Spleen (tissue), 7 donors: ENCODE data around the gene CLASP1.

Source experiments
- CTCF ChIP-seq, 11 experiments: fragments of 200-600 bp in 7 of 11; fragments of 450-650 bp in 4 of 11; sonication (generic) in 4 of 11; IDR thresholded peaks in 8 of 11; conservative IDR thresholded peaks in 3 of 11; 1 replicate in 7 of 11; 2 replicates in 4 of 11; pipeline versions ENCODE4 v1.4.0 to v1.8.0; 2016 to 2021; ENCODE audit warnings: antibody characterized with exemption in 11 of 11, inconsistent platforms in 4 of 11, mild to moderate bottlenecking in 1 of 11
- POLR2A ChIP-seq, 3 donors: fragments of 450-650 bp; IDR thresholded peaks; one replicate each; pipeline ENCODE4 v1.5.1; 2017; ENCODE audit warnings: antibody characterized with exemption in 3 of 3, mild to moderate bottlenecking in 1 of 3
- donor health status: DM: no; HTN: no; CAD: no; lungs with moderate emphysema.
- donor health status: DM: no; HTN: no; CAD: no.
- donor health status: DM: no; HTN: no; CAD: no.

GRCh38 chr2:121346407-121346806 is 302.9 kb downstream of the CLASP1 start:
- TF ChIP-seq CTCF (IDR thresholded peaks at IDR 0.05 in 8 of 11, conservative IDR thresholded peaks at IDR 0.05 in 3 of 11) (no peak), POLR2A (IDR thresholded peaks at IDR 0.05) (no peak)
